ENCODE measurements around the gene TARBP1.

DNA sequence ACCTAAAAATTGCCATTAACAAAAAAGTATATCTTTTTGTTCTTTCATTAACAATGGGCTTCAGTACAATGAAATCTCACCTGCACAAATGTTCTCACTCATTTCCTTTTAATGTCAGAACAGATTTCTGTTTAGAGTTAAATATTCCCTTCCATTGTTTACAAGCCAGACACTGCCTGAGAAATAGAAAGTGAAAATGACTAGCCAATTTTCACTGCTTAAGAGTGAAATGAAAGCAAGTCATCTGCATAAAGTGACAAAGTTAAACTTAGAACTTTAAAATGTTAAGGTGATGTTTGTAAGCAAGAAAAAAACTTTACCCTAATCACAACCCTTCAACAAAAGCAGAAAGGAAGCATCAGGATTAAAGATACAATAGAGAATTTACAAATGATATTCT, 78.2 kb downstream of the TARBP1 start:
- TF ChIP-seq, protein P1, sequence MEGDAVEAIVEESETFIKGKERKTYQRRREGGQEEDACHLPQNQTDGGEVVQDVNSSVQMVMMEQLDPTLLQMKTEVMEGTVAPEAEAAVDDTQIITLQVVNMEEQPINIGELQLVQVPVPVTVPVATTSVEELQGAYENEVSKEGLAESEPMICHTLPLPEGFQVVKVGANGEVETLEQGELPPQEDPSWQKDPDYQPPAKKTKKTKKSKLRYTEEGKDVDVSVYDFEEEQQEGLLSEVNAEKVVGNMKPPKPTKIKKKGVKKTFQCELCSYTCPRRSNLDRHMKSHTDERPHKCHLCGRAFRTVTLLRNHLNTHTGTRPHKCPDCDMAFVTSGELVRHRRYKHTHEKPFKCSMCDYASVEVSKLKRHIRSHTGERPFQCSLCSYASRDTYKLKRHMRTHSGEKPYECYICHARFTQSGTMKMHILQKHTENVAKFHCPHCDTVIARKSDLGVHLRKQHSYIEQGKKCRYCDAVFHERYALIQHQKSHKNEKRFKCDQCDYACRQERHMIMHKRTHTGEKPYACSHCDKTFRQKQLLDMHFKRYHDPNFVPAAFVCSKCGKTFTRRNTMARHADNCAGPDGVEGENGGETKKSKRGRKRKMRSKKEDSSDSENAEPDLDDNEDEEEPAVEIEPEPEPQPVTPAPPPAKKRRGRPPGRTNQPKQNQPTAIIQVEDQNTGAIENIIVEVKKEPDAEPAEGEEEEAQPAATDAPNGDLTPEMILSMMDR (IDR thresholded peaks at IDR 0.05; ENCODE audit: low read length) = no peak
- no peak for TF ChIP-seq EZH2 (IDR thresholded peaks at IDR 0.05; ENCODE audit: borderline replicate concordance, low read length)
